ENCODE data around the gene NFE2L1. TPM values are rescaled to one million over a fixed set of nuclear protein-coding genes. Genes with fewer than 3 reads are reported as not detected.

NFE2L1 gene
- total RNA-seq, 4 donors from 2014 or later = 622 to 1,180 (median 1,000) TPM

DNA sequence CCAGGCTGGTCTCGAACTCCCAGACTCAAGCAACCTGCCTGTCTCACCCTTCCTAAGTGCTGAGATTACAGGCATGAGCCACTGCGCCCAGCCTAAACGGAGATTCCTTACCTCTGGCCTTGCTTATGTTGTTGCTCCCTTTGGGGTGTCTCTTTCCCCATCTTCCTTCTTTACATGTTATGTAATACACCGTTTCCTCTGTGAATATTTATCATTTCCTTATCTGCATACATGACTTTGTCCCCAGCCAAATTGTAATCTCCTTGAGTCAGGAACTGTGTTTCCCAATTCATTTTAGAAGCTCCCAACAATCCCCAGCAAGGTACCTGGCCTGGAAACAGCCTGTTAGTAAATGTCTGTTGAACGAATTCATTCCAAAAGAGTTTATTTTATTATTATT, 26.2 kb upstream of the NFE2L1 start:
- in situ Hi-C loops (cut with MboI; ENCODE audit: low sequenced_read_pairs in 4 of 4) = no loop called here
- Histone ChIP-seq H3K4me1 (peaks cover 31 to 35% of the 10 kb centered on the region in 2 donors), H3K27me3 (no peaks in the 10 kb centered on the region), H3K27ac (no peak overlapping the region), H3K9me3 (no peaks in the 10 kb centered on the region), H3K36me3 (no peaks in the 10 kb centered on the region), H3K4me3 (no peak overlapping the region)
- DNase-seq (no peak), ATAC-seq (no peak)
- intact Hi-C loops (cut with DNase I; ENCODE audit: low total_unique reads) = no loop called here
- TF ChIP-seq POLR2A (IDR thresholded peaks at IDR 0.05) = no peak

GRCh38 chr17:48022901-48023300, 25.3 kb upstream of the NFE2L1 start:
- DNase-seq (no peak), ATAC-seq (no peak)
- H3K9me3 ChIP-seq = no peaks in the 10 kb centered on the region
- H3K4me1 ChIP-seq = peaks cover 33 to 39% of the 10 kb centered on the region in 2 donors
- intact Hi-C loops (cut with DNase I; ENCODE audit: low total_unique reads) = no loop called here
- in situ Hi-C loops (cut with MboI; ENCODE audit: low sequenced_read_pairs in 4 of 4) = no loop called here
- H3K4me3 ChIP-seq = peak overlapping the region in 2 of 4 donors; percentile 49 to 57
- H3K36me3 ChIP-seq = no peaks in the 10 kb centered on the region
- H3K27ac ChIP-seq = peak overlapping the region in 2 of 4 donors; percentile 73 to 76
- H3K27me3 ChIP-seq = no peaks in the 10 kb centered on the region
- TF ChIP-seq, protein P1, sequence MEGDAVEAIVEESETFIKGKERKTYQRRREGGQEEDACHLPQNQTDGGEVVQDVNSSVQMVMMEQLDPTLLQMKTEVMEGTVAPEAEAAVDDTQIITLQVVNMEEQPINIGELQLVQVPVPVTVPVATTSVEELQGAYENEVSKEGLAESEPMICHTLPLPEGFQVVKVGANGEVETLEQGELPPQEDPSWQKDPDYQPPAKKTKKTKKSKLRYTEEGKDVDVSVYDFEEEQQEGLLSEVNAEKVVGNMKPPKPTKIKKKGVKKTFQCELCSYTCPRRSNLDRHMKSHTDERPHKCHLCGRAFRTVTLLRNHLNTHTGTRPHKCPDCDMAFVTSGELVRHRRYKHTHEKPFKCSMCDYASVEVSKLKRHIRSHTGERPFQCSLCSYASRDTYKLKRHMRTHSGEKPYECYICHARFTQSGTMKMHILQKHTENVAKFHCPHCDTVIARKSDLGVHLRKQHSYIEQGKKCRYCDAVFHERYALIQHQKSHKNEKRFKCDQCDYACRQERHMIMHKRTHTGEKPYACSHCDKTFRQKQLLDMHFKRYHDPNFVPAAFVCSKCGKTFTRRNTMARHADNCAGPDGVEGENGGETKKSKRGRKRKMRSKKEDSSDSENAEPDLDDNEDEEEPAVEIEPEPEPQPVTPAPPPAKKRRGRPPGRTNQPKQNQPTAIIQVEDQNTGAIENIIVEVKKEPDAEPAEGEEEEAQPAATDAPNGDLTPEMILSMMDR (IDR thresholded peaks at IDR 0.05 in 4 of 5, conservative IDR thresholded peaks at IDR 0.05 in 1 of 5) = no peak
- TF ChIP-seq POLR2A (IDR thresholded peaks at IDR 0.05) = no peak

DNA sequence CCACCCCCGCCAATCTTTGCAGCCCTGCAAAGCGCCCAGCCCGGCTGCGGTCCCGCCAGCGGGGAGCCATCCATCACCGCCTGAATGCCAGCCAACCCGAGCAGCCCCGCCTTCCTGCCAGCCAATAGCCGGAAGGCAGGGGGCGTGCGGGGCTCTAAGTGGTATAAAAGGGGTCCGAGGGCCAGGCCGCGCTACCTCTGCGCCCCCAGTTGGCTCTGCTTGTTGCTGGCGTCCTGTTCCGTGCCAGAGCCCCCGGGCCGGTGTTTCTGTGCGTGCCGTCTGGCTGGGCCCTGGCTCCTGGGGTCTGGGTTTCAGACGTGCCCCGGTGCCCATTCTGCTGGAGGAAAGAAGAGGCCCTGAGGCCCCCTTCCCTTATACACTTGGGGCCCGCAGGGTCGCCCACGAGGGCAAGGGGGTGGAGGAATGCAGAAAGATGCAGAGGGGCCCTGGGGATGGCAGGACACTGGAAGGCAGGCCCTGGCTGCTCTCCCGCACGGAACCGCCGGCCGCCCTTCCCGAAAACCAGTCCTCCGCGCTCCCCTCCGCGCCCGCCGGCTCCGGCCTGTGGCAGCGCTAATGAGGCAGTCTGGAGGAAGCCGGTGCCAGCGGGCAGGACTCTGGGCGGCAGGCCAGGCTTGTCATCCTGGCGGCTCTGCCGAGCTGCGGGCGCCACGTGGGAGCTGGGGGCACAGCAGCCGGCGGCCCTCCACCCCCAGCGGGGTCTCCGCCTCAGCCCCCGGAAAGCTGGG, 24.6 kb upstream of the NFE2L1 start:
- in situ Hi-C loops (cut with MboI; ENCODE audit: low sequenced_read_pairs in 4 of 4) = no loop called here
- H3K4me1 ChIP-seq = peaks cover 33 to 39% of the 10 kb centered on the region in 2 donors
- ATAC-seq (peak; percentile 34 to 42), DNase-seq (peak; percentile 63 to 82)
- no peaks in the 10 kb centered on the region for H3K9me3 ChIP-seq
- H3K36me3 ChIP-seq = no peaks in the 10 kb centered on the region
- intact Hi-C loops (cut with DNase I; ENCODE audit: low total_unique reads) = loop anchor here (2.0 kb wide), 2 partner anchors 53 to 75 kb away; partner anchors contain the start of gene CDK5RAP3
- TF ChIP-seq POLR2A (IDR thresholded peaks at IDR 0.05) = peak in 1 of 2 donors; percentile 21
- TF ChIP-seq, protein P1 (IDR thresholded peaks at IDR 0.05 in 4 of 5, conservative IDR thresholded peaks at IDR 0.05 in 1 of 5) = peak in 2 of 5 experiments; percentile 47 to 64
- peak overlapping the region; percentile 49 to 60 (median 58) for H3K4me3 ChIP-seq
- peak overlapping the region; percentile 66 to 76 (median 74) for H3K27ac ChIP-seq
- no peaks in the 10 kb centered on the region for H3K27me3 ChIP-seq

DNA sequence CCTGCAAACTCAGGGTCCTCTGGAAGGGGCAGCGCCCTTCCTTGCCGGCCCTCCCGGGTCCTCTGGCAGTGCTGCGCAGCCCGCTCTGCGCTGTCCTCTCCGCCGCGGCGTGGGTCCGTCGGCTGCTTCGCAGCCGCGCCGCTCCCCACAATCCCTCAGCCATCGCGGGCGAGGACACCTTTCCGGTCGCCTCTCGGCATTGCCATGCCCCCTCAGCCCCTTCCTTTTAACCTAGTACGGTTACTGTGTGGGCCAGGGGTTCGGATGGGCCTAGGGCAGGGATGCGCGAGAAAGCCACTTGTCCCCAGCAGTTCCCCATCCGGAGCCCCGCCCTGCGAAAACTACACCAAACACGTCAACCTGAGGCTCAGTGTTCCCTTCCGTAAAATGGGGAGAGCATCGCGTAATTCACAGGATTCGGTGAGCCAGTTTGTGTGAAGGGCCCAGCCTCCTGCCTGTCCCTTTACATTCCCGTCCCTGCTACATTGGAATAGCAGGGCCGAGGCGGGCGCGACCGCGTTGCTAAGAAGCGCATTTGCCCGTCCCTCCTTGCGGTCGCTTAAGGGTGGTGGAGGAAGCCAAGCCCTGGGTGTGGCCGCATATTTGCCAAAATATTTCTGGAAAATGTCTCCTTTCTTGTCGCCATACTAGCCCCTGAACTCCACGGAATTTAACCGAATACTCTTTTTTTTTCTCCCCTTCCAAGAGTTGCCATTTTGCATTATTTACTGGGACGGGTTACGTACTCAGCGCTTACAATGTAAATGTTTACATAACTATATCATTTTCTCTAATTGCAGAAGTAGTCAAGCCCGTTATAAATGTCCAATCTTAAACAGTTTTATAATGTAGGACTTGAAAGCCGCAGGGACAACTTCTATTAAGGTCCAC, 23.8 kb upstream of the NFE2L1 start:
- in situ Hi-C loops (cut with MboI; ENCODE audit: low sequenced_read_pairs in 4 of 4) = loop anchor here in 2 of 4 donors (5.0 kb wide), 2 partner anchors 48 to 103 kb away; no protein-coding TSS in a partner anchor
- H3K27me3 ChIP-seq = no peaks in the 10 kb centered on the region
- peak; percentile 6 to 15 for ATAC-seq
- peaks cover 33 to 39% of the 10 kb centered on the region in 2 donors for H3K4me1 ChIP-seq
- peak in 1 of 2 donors; percentile 30 for DNase-seq
- intact Hi-C loops (cut with DNase I; ENCODE audit: low total_unique reads) = loop anchor here (1.0 to 5.0 kb wide), 7 partner anchors 50 to 593 kb away; partner anchors contain the start of genes CDK5RAP3, HOXB8, SNX11 and SP2
- H3K4me3 ChIP-seq = peak overlapping the region; percentile 49 to 60 (median 58)
- H3K9me3 ChIP-seq = no peaks in the 10 kb centered on the region
- TF ChIP-seq, protein P1 (IDR thresholded peaks at IDR 0.05 in 4 of 5, conservative IDR thresholded peaks at IDR 0.05 in 1 of 5) = no peak
- TF ChIP-seq POLR2A (IDR thresholded peaks at IDR 0.05) = no peak
- peak overlapping the region; percentile 66 to 76 (median 74) for H3K27ac ChIP-seq
- H3K36me3 ChIP-seq = no peaks in the 10 kb centered on the region
